K562 (cell line): ENCODE results near the gene AGRN. TPM values are rescaled to one million over a fixed set of nuclear protein-coding genes. Genes with fewer than 3 reads are reported as not detected.

Experiments
- REST ChIP-seq, 2 experiments: fragments of 450-650 bp; formaldehyde crosslinking in 1 of 2; IDR thresholded peaks; 2 replicates each; pipeline versions ENCODE4 v1.4.0 to v1.6.1; 2014 to 2020; ENCODE audit warnings: mild to moderate bottlenecking in 2 of 2, borderline replicate concordance in 1 of 2, low read depth in 1 of 2
- polyA plus RNA-seq, 8 experiments: library from polyadenylated mRNA; depleted of rRNA in 4 of 8; stranded (reverse) in 5 of 8; unstranded in 3 of 8; fragments of >200 nt; fragmentation: Nextera tagmentation in 2 of 8; fragmentation: Illumina TruSeq in 1 of 8; extraction: Ambion mirVana in 2 of 8; extraction: Trizol in 1 of 8; gene quantifications; 2 replicates each; pipeline versions ENCODE4 v1.2.1 to v1.2.3, GENCODE V29; 2011 to 2014; ENCODE audit warnings: inconsistent platforms in 1 of 8, missing spikeins in 1 of 8
- total RNA-seq, 7 experiments: library from RNA; depleted of rRNA in 6 of 7; stranded (reverse); fragments of >200 nt in 6 of 7; fragmentation: Illumina TruSeq in 2 of 7; extraction: Trizol in 2 of 7; gene quantifications; 2 replicates each; pipeline versions ENCODE4 v1.2.1 to v1.2.3, GENCODE V29; 2011 to 2021; ENCODE audit warnings: low replicate concordance in 1 of 7

Gene AGRN
- total and polyA plus RNA-seq, 9 of the 15 experiments (the other 6 are each of a cell fraction or from before 2014, with no cell fraction given), result 0.04 to 111 (median 18.1) TPM

GRCh38 chr1:1020000-1020404 is at the start of gene AGRN (continued):
- TF ChIP-seq REST (IDR thresholded peaks at IDR 0.05; ENCODE audit: borderline replicate concordance) (0 out of 2 replicates have a peak, but pooled peaks have one; percentile 4), REST (CRISPR knock-in tag; IDR thresholded peaks at IDR 0.05; ENCODE audit: low read depth) (no peak)
